K562 (cell line): ENCODE results near the gene RGS9. TPM values are rescaled to one million over a fixed set of nuclear protein-coding genes. Genes with fewer than 3 reads are reported as not detected.
"Not testable (repeated sequence)": the region's sequence is repeated elsewhere in the genome, so short reads cannot be mapped to it uniquely, and the experiment has no call there.

ENCODE experiments used
- ATAC-seq: fragments of 200-7000 bp; cut with Tn5 transposase; 3 replicates; pipeline ENCODE4 v1.9.1; 2020; ENCODE audit warnings: moderate library complexity
- BruUV-seq: library from RNA; stranded (reverse); fragments of 400-500 nt; replicated peaks from 2 replicates; lab custom pipeline; 2021; lab: Mats Ljungman, UMichigan
- CTCF ChIA-PET: fragments of 300-600 bp; formaldehyde crosslinking; extraction: SDS; loops from one replicate; lab custom pipeline; 2021; ENCODE audit warnings: low intra/inter-chr PET ratio; lab: Yijun Ruan, JAX
- POLR2A ChIA-PET: fragments of 300-600, 350-650 bp; sonication (Branson Sonifier 250); formaldehyde crosslinking; extraction: SDS; loops from one replicate; lab custom pipeline; 2021; ENCODE audit warnings: antibody characterized with exemption, inconsistent platforms; lab: Yijun Ruan, JAX
- DNase-seq, 4 experiments: peaks; one replicate each; pipeline versions ENCODE4 v3.0.0 to v3.0.0-alpha.2; 2011 to 2018; ENCODE audit warnings: low spot score in 3 of 4, mixed read lengths in 3 of 4; ENCODE audit errors: extremely low read depth in 1 of 4
- FAIRE-seq: peaks from 2 replicates; lab custom pipeline; 2011; peaks lifted over from hg19 to GRCh38; lab: Jason Lieb, UNC
- H2AFZ ChIP-seq: 2 replicates; pipeline ENCODE4 v1.6.0; 2011; ENCODE audit warnings: low read depth, low read length, control low read depth, inconsistent platforms
- H3K27ac ChIP-seq: fragments of 200-600 bp; 3 replicates; pipeline ENCODE4 v1.8.0; 2011; ENCODE audit warnings: low read depth, mild to moderate bottlenecking, control low read depth, inconsistent platforms, low read length, moderate library complexity, mixed read lengths; ENCODE audit errors: extremely low read depth
- H3K27me3 ChIP-seq, 2 experiments: fragments of 300-600 bp in 1 of 2; 2 replicates in 1 of 2; 3 replicates in 1 of 2; pipeline versions ENCODE4 v1.6.0 to v1.8.0; 2011; ENCODE audit warnings: inconsistent platforms in 2 of 2, low read length in 2 of 2, mild to moderate bottlenecking in 1 of 2, mixed read lengths in 1 of 2, moderate library complexity in 1 of 2; ENCODE audit not compliant: control insufficient read depth in 2 of 2, insufficient read depth in 2 of 2
- H3K36me3 ChIP-seq: fragments of 300-600 bp; 3 replicates; pipeline ENCODE4 v1.8.0; 2011; ENCODE audit warnings: mild to moderate bottlenecking, low read length, inconsistent platforms; ENCODE audit not compliant: control insufficient read depth, insufficient read depth
- H3K4me1 ChIP-seq, 2 experiments: fragments of 200-600 bp in 1 of 2; replicated peaks in 1 of 2; 2 replicates in 1 of 2; 3 replicates in 1 of 2; pipeline versions ENCODE4 v1.5.1 to v1.8.0; 2011; ENCODE audit warnings: inconsistent platforms in 2 of 2, low read length in 2 of 2, mild to moderate bottlenecking in 1 of 2, mixed read lengths in 1 of 2, moderate library complexity in 1 of 2; ENCODE audit not compliant: control insufficient read depth in 2 of 2, insufficient read depth in 2 of 2
- H3K4me2 ChIP-seq: 2 replicates; pipeline ENCODE4 v1.6.1; 2011; ENCODE audit warnings: low read length, control low read depth, inconsistent platforms, mixed read lengths; ENCODE audit not compliant: insufficient read depth
- H3K4me3 ChIP-seq: fragments of 200-600 bp; sonication (generic), shearing (Covaris generic); 2 replicates; pipeline ENCODE4 v1.5.1; 2016; ENCODE audit warnings: control low read depth, inconsistent platforms
- H3K79me2 ChIP-seq: fragments of 200-600 bp; 3 replicates; pipeline ENCODE4 v1.8.0; 2011; ENCODE audit warnings: low read length, inconsistent platforms; ENCODE audit not compliant: control insufficient read depth, insufficient read depth
- H3K9ac ChIP-seq, 2 experiments: 2 replicates each; pipeline versions ENCODE4 v1.6.0 to v1.6.1; 2011; ENCODE audit warnings: low read depth in 2 of 2, low read length in 2 of 2, control low read depth in 1 of 2, inconsistent platforms in 1 of 2, mild to moderate bottlenecking in 1 of 2, mixed read lengths in 1 of 2; ENCODE audit not compliant: insufficient read depth in 1 of 2
- H3K9me1 ChIP-seq: one replicate; pipeline ENCODE4 v1.6.0; 2011; ENCODE audit warnings: inconsistent platforms, mild to moderate bottlenecking, low read length, moderate library complexity; ENCODE audit not compliant: control insufficient read depth, insufficient read depth
- H3K9me3 ChIP-seq: replicated peaks from 2 replicates; pipeline ENCODE4 v1.5.1; 2011; ENCODE audit warnings: low read depth, low read length, inconsistent platforms; ENCODE audit not compliant: control insufficient read depth, insufficient read depth
- H4K20me1 ChIP-seq: replicated peaks from 2 replicates; pipeline ENCODE4 v1.6.1; 2011; ENCODE audit warnings: low read length, inconsistent platforms, mixed read lengths; ENCODE audit not compliant: control insufficient read depth, insufficient read depth
- HDGF ChIP-seq: fragments of 450-650 bp; IDR thresholded peaks from 2 replicates; pipeline ENCODE4 v1.6.1; 2016
- NCOA2 ChIP-seq, 2 experiments: fragments of 450-650 bp; IDR thresholded peaks; 2 replicates each; pipeline ENCODE4 v1.6.1; 2018; ENCODE audit warnings: mild to moderate bottlenecking in 2 of 2, moderate library complexity in 1 of 2; ENCODE audit not compliant: partially characterized antibody in 2 of 2
- TFE3 ChIP-seq: fragments of 450-650 bp; formaldehyde crosslinking; IDR thresholded peaks from 2 replicates; pipeline ENCODE4 v1.4.0; 2020; ENCODE audit warnings: mild to moderate bottlenecking, mixed read lengths
- WGBS: fragments of 100-300 bp; shearing (Covaris generic); methylation state at CpG from one replicate; pipeline ENCODE4 v1.1.6; 2016; ENCODE audit warnings: low coverage, mixed read lengths; ENCODE audit not compliant: insufficient coverage; ENCODE audit errors: missing lambda C conversion rate; 5-methylcytosine and 5-hydroxymethylcytosine counted together
- in situ Hi-C: fragments of 300-500 bp; cut with MboI; formaldehyde crosslinking; loops from 4 replicates; pipeline ENCODE4 v1.15.0; 2018; ENCODE audit warnings: inconsistent platforms, mixed read lengths
- intact Hi-C: fragments of 100-400 bp; cut with micrococcal nuclease; formaldehyde crosslinking; loops from 2 replicates; pipeline ENCODE4 v1.14.2; 2022
- polyA plus RNA-seq, 8 experiments: library from polyadenylated mRNA; depleted of rRNA in 4 of 8; stranded (reverse) in 5 of 8; unstranded in 3 of 8; fragments of >200 nt; fragmentation: Nextera tagmentation in 2 of 8; fragmentation: Illumina TruSeq in 1 of 8; extraction: Ambion mirVana in 2 of 8; extraction: Trizol in 1 of 8; gene quantifications; 2 replicates each; pipeline versions ENCODE4 v1.2.1 to v1.2.3, GENCODE V29; 2011 to 2014; ENCODE audit warnings: inconsistent platforms in 1 of 8, missing spikeins in 1 of 8
- total RNA-seq, 7 experiments: library from RNA; depleted of rRNA in 6 of 7; stranded (reverse); fragments of >200 nt in 6 of 7; fragmentation: Illumina TruSeq in 2 of 7; extraction: Trizol in 2 of 7; gene quantifications; 2 replicates each; pipeline versions ENCODE4 v1.2.1 to v1.2.3, GENCODE V29; 2011 to 2021; ENCODE audit warnings: low replicate concordance in 1 of 7

The RGS9 gene
- total and polyA plus RNA-seq, 9 of the 15 experiments (the other 6 are each of a cell fraction or from before 2014, with no cell fraction given), result 0.18 to 1.4 (median 0.55) TPM

- Histone ChIP-seq H3K9me1 (no peaks in the 10 kb centered on the region), H3K4me3 (no peak overlapping the region), H4K20me1 (no peaks in the 10 kb centered on the region), H3K9ac (no peak overlapping the region), H2AFZ (no peak overlapping the region), H3K4me1 (no peaks in the 10 kb centered on the region), H3K27me3 (peaks cover 39 to 73% of the 10 kb centered on the region in 2 experiments), H3K9me3 (no peaks in the 10 kb centered on the region), H3K36me3 (no peaks in the 10 kb centered on the region), H3K27ac (no peak overlapping the region), H3K79me2 (no peaks in the 10 kb centered on the region), H3K4me2 (no peak overlapping the region)
- intact Hi-C loops, result no loop called here
- no peak for DNase-seq
- no TSS peak for BruUV-seq
- POLR2A ChIA-PET, result no interaction called here
- no peak for FAIRE-seq
- TF ChIP-seq NCOA2 (IDR thresholded peaks at IDR 0.05; ENCODE audit: partially characterized antibody in 2 of 2), result peak in 1 of 2 experiments; percentile 93
- TF ChIP-seq TFE3 (CRISPR knock-in tag), result peak; percentile 20; the same call in 1 of the 2 replicates
- no peak for TF ChIP-seq HDGF
- CTCF ChIA-PET, result no interaction called here
- ATAC-seq, result no peak
- in situ Hi-C loops, result no loop called here
Measured at GRCh38 chr17:65205655-65206054, 68.5 kb downstream of the RGS9 start.

- in situ Hi-C loops, ATAC-seq, H3K9ac ChIP-seq, DNase-seq, H4K20me1 ChIP-seq, H2AFZ ChIP-seq, BruUV-seq, H3K9me3 ChIP-seq, H3K4me1 ChIP-seq, H3K9me1 ChIP-seq, H3K4me3 ChIP-seq, H3K27ac ChIP-seq, intact Hi-C loops, H3K4me2 ChIP-seq, CTCF ChIA-PET, FAIRE-seq, H3K79me2 ChIP-seq, H3K36me3 ChIP-seq: not testable (repeated sequence)
- POLR2A ChIA-PET, result interaction anchor here (0.7 kb wide), 1 partner anchor 10 kb away, joined by 3 read pairs; no protein-coding TSS in a partner anchor
- peaks cover 34 to 72% of the 10 kb centered on the region in 2 experiments for H3K27me3 ChIP-seq
- WGBS, result 0% methylated on average over 1 of the region's 1 CpG
Measured at GRCh38 chr17:65207448-65207847, 70.3 kb downstream of the RGS9 start.
